Neural progenitor cell (in vitro differentiated cells): ENCODE measurements around the gene ARL3. TPM values are rescaled to one million over a fixed set of nuclear protein-coding genes. Genes with fewer than 3 reads are reported as not detected.

ENCODE experiments used
- DNase-seq: peaks from one replicate; pipeline ENCODE4 v3.0.0-alpha.2; 2016; ENCODE audit warnings: low spot score
- H2AFZ ChIP-seq: fragments of 200-600 bp; sonication (generic); replicated peaks from 2 replicates; pipeline ENCODE4 v1.6.1; 2016; ENCODE audit warnings: antibody characterized with exemption
- H3F3A ChIP-seq: fragments of 200-600 bp; sonication (generic); 2 replicates; pipeline ENCODE4 v1.6.1; 2016; ENCODE audit warnings: antibody characterized with exemption, low read depth
- H3K27ac ChIP-seq: fragments of 200-600 bp; sonication (generic); 2 replicates; pipeline ENCODE4 v1.5.1; 2016; ENCODE audit warnings: mild to moderate bottlenecking
- H3K27me3 ChIP-seq: fragments of 200-600 bp; sonication (generic); 2 replicates; pipeline ENCODE4 v1.6.1; 2016; ENCODE audit warnings: mild to moderate bottlenecking, moderate library complexity
- H3K36me3 ChIP-seq: fragments of 200-600 bp; sonication (generic); 2 replicates; pipeline ENCODE4 v1.5.1; 2016
- H3K4me1 ChIP-seq: fragments of 200-600 bp; sonication (generic); 2 replicates; pipeline ENCODE4 v1.6.1; 2016; ENCODE audit warnings: mixed run types
- H3K4me2 ChIP-seq: fragments of 200-600 bp; sonication (generic); 2 replicates; pipeline ENCODE4 v1.6.1; 2016
- H3K4me3 ChIP-seq: fragments of 200-600 bp; sonication (generic); 2 replicates; pipeline ENCODE4 v1.5.1; 2016
- H3K79me2 ChIP-seq: fragments of 200-600 bp; sonication (generic); 2 replicates; pipeline ENCODE4 v1.6.1; 2016; ENCODE audit warnings: low read depth
- H3K9ac ChIP-seq: fragments of 200-600 bp; sonication (generic); 2 replicates; pipeline ENCODE4 v1.6.1; 2016
- H3K9me3 ChIP-seq: fragments of 200-600 bp; sonication (generic); 2 replicates; pipeline ENCODE4 v1.5.1; 2016; ENCODE audit warnings: low read depth
- H4K20me1 ChIP-seq: fragments of 200-600 bp; sonication (generic); 2 replicates; pipeline ENCODE4 v1.6.1; 2016; ENCODE audit warnings: low read depth
- H3K27ac Mint-ChIP-seq: 3 replicates; pipeline ENCODE4 v1.8.0; 2021; ENCODE audit warnings: mixed read lengths
- H3K27me3 Mint-ChIP-seq: 2 replicates; pipeline ENCODE4 v1.8.0; 2022; ENCODE audit warnings: low read depth, mild to moderate bottlenecking, inconsistent platforms, moderate library complexity, mixed read lengths; ENCODE audit not compliant: insufficient read depth
- H3K36me3 Mint-ChIP-seq: 3 replicates; pipeline ENCODE4 v1.8.0; 2021; ENCODE audit warnings: mixed read lengths
- H3K4me1 Mint-ChIP-seq: 3 replicates; pipeline ENCODE4 v1.8.0; 2021; ENCODE audit warnings: mixed read lengths
- H3K4me3 Mint-ChIP-seq: 3 replicates; pipeline ENCODE4 v1.8.0; 2021; ENCODE audit warnings: mild to moderate bottlenecking, moderate library complexity, mixed read lengths
- H3K9me3 Mint-ChIP-seq: 3 replicates; pipeline ENCODE4 v1.8.0; 2020; ENCODE audit warnings: mixed read lengths
- EZH2 ChIP-seq: fragments of 200-600 bp; sonication (generic); IDR thresholded peaks from 2 replicates; pipeline ENCODE4 v1.6.1; 2017; ENCODE audit warnings: antibody characterized with exemption, mild to moderate bottlenecking, moderate library complexity
- total RNA-seq: library from RNA; depleted of rRNA; stranded (reverse); fragments of >200 nt; gene quantifications from 2 replicates; pipeline ENCODE4 v1.2.3, GENCODE V29; 2015; ENCODE audit warnings: low replicate concordance

ARL3 gene
- total RNA-seq, 1 donor from 2014 or later: 29.7 TPM

- H3K9me3 Mint-ChIP-seq: no peaks in the 10 kb centered on the region
- Histone ChIP-seq H3K9ac (no peak overlapping the region), H2AFZ (no peak overlapping the region), H3K79me2 (no peaks in the 10 kb centered on the region), H3K4me1 (peaks cover 52% of the 10 kb centered on the region), H3F3A (peaks cover 49% of the 10 kb centered on the region), H3K4me3 (no peak overlapping the region), H4K20me1 (no peaks in the 10 kb centered on the region), H3K27ac (no peak overlapping the region), H3K9me3 (no peaks in the 10 kb centered on the region), H3K36me3 (no peaks in the 10 kb centered on the region), H3K4me2 (no peak overlapping the region), H3K27me3 (no peaks in the 10 kb centered on the region)
- no peak for TF ChIP-seq EZH2
- H3K4me1 Mint-ChIP-seq: peaks cover 47% of the 10 kb centered on the region
- no peak for DNase-seq
- H3K27me3 Mint-ChIP-seq: peaks cover 6% of the 10 kb centered on the region
- H3K4me3 Mint-ChIP-seq: no peak overlapping the region
- H3K27ac Mint-ChIP-seq: no peak overlapping the region
- H3K36me3 Mint-ChIP-seq: peaks cover 21% of the 10 kb centered on the region
These were observed 90.1 kb downstream of the ARL3 start for GRCh38 chr10:102624094-102624493.

Other genes starting within 250 kb of the ARL3 start
- gene ACTR1A, start 211.7 kb downstream of the ARL3 start, total RNA-seq: 86.9 and 133 TPM in 2 replicates
- gene SUFU, start 210.4 kb downstream of the ARL3 start, total RNA-seq: 11.5 and 14.7 TPM in 2 replicates
- gene TRIM8, start 69.9 kb downstream of the ARL3 start, total RNA-seq: 31.4 and 33.8 TPM in 2 replicates
- 6.4 and 15.5 TPM in 2 replicates for gene SFXN2, start 239 bp upstream of the ARL3 start, total RNA-seq
- 21.1 and 29.3 TPM in 2 replicates for gene WBP1L, start 29.6 kb upstream of the ARL3 start, total RNA-seq
- not detected in 2 replicates for gene CYP17A1, start 123.0 kb upstream of the ARL3 start, total RNA-seq
- 10.1 and 18.4 TPM in 2 replicates for gene BORCS7, start 139.9 kb upstream of the ARL3 start, total RNA-seq
- gene AS3MT, start 155.1 kb upstream of the ARL3 start, total RNA-seq: 33.3 and 40.3 TPM in 2 replicates
- gene CNNM2, start 203.9 kb upstream of the ARL3 start, total RNA-seq: 11.4 and 20.2 TPM in 2 replicates